GM19351 (cell line): Measurements from ENCODE around the gene RBM4B.
A peak's percentile ranks its signal among the peaks of the same experiment; 100 is the strongest.

Experiments used
- ATAC-seq: cut with Tn5 transposase; IDR thresholded peaks from one replicate; pipeline ENCODE4 v1.9.1; 2021; ENCODE audit warnings: mild to moderate bottlenecking, moderate library complexity; ENCODE audit not compliant: unreplicated experiment

Gene RBM4B

DNA sequence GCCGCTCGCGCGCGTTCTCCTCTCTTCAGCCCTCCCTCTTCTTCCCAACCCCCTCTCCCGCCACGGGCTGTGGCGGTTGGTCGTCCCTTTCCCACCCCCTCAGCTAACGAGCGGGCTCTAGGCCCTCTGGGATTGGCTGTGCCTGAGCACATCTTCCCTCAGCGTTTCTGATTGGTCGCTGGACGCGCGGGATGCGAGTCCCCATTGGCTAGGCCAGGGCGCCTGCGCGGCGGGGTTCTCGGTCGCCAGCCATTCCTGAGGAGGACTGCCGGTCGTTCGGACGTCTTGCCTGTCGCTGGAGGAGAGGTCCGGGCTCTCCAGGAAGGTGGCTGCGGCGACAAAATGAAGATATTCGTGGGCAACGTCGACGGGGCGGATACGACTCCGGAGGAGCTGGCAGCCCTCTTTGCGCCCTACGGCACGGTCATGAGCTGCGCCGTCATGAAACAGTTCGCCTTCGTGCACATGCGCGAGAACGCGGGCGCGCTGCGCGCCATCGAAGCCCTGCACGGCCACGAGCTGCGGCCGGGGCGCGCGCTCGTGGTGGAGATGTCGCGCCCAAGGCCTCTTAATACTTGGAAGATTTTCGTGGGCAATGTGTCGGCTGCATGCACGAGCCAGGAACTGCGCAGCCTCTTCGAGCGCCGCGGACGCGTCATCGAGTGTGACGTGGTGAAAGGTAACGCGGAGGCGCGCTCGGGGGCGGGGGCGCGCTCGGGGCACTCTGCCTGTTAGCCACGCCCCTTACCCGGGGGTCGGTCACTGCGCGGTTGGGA is 61.1 kb downstream of the RBM4B start, which contains the start of gene RBM14:
Gene RBM14 (plus strand): TSS at position 252 of the 776 bp plus-strand sequence. CDS start 91 bp downstream, at position 343.
- peak; percentile 90 for ATAC-seq
